Rectal smooth muscle tissue (tissue), 1 donor: Measurements from ENCODE around the gene ANKRD11.

Source experiments
- H3K27ac ChIP-seq: one replicate; pipeline ENCODE4 v1.7.0; 2013; ENCODE audit warnings: low read depth, low read length, inconsistent platforms
- H3K27me3 ChIP-seq: one replicate; pipeline ENCODE4 v1.7.0; 2013; ENCODE audit warnings: low read length; ENCODE audit not compliant: control insufficient read depth, insufficient read depth
- H3K36me3 ChIP-seq: one replicate; pipeline ENCODE4 v1.7.0; 2013; ENCODE audit warnings: low read length; ENCODE audit not compliant: control insufficient read depth, insufficient read depth
- H3K4me1 ChIP-seq: one replicate; pipeline ENCODE4 v1.7.0; 2013; ENCODE audit warnings: low read length; ENCODE audit not compliant: control insufficient read depth, insufficient read depth
- H3K4me3 ChIP-seq: one replicate; pipeline ENCODE4 v1.7.0; 2013; ENCODE audit warnings: low read length
- H3K9ac ChIP-seq: one replicate; pipeline ENCODE4 v1.7.0; 2013; ENCODE audit warnings: low read length

ANKRD11 gene

GRCh38 chr16:89354325-89354724 lies 136.0 kb downstream of the ANKRD11 start:
- Histone ChIP-seq H3K27me3 (no peaks in the 10 kb centered on the region), H3K36me3 (no peaks in the 10 kb centered on the region), H3K4me1 (peaks cover 11% of the 10 kb centered on the region), H3K4me3 (no peak overlapping the region), H3K9ac (no peak overlapping the region), H3K27ac (no peak overlapping the region)

DNA sequence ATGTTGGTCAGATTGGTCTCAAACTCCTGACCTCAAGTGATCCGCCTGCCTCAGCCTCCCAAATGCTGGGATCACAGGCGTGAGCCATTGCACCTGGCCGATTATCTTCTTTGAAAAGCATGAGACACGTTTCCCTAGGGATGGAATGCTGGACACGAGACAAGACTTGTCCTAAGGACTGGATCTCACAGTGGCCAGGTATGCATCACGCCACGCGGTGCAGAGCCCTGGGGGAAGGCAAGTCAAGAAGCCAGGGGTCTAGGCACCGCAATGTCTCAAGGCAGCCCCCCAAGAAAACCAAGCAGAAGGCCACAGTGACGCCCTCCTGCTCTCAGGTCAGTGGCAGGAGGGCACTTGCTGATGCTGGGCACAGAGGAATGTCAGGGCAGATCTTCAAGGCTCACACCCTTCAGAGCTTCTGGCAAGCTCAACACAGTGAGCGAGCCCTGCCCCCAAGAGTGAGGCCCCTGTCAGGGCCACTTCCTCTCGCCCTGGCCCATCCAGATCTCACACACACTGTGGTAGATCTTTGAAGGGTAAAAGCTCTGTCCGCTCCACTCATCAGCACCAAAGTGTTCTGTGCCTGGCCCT lies 138.2 kb downstream of the ANKRD11 start:
- H3K27ac ChIP-seq, result no peak overlapping the region

DNA sequence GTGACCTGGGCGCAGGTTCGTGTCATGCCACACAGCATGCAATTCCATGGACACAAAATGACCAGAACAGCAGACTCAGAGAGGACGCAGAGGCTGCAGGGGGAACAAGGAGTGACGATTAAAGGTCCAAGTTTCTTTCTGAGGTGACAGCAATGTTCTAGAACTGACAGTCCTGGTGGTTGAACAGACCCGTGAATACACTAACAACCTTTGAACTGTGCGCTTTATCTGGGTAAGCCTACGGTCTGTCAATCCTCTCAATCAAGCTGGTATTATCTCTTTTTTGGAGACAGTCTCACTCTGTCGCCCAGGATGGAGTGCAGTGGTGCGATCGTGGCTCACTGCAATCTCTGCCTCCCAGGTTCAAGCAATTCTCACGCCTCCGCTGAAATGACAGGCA lies 138.7 kb downstream of the ANKRD11 start:
- Histone ChIP-seq H3K27me3 (no peaks in the 10 kb centered on the region), H3K4me3 (no peak overlapping the region), H3K4me1 (no peaks in the 10 kb centered on the region), H3K9ac (no peak overlapping the region), H3K36me3 (no peaks in the 10 kb centered on the region), H3K27ac (no peak overlapping the region)

More for the DNA sequence above, 138.2 kb downstream of the ANKRD11 start:
- no peak overlapping the region for H3K9ac ChIP-seq
- peaks cover 3% of the 10 kb centered on the region for H3K4me1 ChIP-seq
- no peaks in the 10 kb centered on the region for H3K27me3 ChIP-seq
- no peaks in the 10 kb centered on the region for H3K36me3 ChIP-seq
- no peak overlapping the region for H3K4me3 ChIP-seq

DNA sequence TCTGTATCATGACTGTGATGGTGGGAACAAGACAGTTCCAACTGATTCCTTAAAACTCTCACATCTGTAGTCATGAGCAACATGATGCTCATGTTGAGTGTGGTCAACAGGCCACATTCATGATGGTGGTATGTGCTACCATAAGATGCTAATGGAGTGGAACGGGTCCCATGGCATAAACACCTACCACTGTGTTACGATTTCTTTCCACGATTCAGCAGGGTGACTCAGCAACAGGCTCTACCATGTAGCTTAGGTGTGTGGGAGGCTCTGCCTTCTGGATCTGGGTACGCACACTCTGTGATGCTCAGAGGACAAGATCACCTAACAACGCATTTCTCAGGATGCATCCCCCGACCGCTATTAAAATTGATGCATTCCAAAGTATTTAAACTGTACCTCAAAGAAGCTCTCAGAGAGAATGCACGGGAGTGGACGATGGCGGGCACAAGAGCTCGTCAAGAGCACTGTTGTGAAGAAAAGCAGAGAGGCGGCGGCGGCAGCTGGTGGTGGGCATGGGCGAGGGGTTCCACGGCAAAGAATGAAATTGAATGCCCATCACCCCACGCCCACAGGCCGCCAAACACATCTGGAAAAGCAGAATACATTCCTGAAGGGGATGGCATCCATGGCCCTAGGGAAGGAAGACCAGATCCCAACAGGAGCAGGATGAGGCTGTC lies 139.5 kb downstream of the ANKRD11 start:
- Histone ChIP-seq H3K36me3 (no peaks in the 10 kb centered on the region), H3K4me3 (no peak overlapping the region), H3K27me3 (no peaks in the 10 kb centered on the region), H3K4me1 (peaks cover under 1% of the 10 kb centered on the region), H3K27ac (no peak overlapping the region), H3K9ac (no peak overlapping the region)

GRCh38 chr16:89349947-89350633 lies 140.3 kb downstream of the ANKRD11 start:
- Histone ChIP-seq H3K9ac (no peak overlapping the region), H3K27me3 (no peaks in the 10 kb centered on the region), H3K4me1 (peaks cover 5% of the 10 kb centered on the region), H3K36me3 (no peaks in the 10 kb centered on the region), H3K27ac (no peak overlapping the region), H3K4me3 (no peak overlapping the region)

GRCh38 chr16:89347807-89348206 lies 142.6 kb downstream of the ANKRD11 start:
- Histone ChIP-seq H3K36me3 (no peaks in the 10 kb centered on the region), H3K27ac (no peak overlapping the region), H3K9ac (no peak overlapping the region), H3K27me3 (no peaks in the 10 kb centered on the region), H3K4me1 (peaks cover 5% of the 10 kb centered on the region), H3K4me3 (no peak overlapping the region)

- Histone ChIP-seq H3K4me3 (no peak overlapping the region), H3K4me1 (peaks cover 5% of the 10 kb centered on the region), H3K9ac (no peak overlapping the region), H3K27ac (no peak overlapping the region), H3K36me3 (no peaks in the 10 kb centered on the region), H3K27me3 (no peaks in the 10 kb centered on the region)
Observed at GRCh38 chr16:89346869-89347268, 143.5 kb downstream of the ANKRD11 start.

DNA sequence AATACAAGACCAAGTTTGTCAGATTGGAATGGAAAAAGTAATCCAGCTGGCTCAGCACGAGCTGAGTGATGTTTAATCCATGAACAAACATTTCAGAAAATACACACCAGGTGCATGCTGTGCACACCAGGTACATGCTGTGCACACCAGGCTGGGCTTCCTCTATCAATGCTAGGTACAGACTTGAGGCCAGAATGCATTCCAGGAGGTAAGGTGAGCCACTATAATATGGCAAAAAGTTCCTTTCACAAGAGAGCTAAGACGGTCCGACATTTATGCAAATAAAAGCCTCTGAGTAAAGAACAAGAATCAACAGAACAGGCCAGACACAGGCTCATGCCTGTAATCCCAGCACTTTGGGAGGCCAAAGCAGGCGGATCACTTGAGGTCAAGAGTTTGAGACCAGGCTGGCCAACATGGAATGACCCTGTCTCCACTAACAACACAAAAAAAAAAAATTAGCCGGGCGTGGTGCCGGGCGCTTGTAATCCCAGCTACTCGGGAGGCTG lies 144.7 kb downstream of the ANKRD11 start:
- Histone ChIP-seq H3K27ac (no peak overlapping the region), H3K4me3 (no peak overlapping the region), H3K27me3 (no peaks in the 10 kb centered on the region), H3K9ac (no peak overlapping the region), H3K4me1 (peaks cover 5% of the 10 kb centered on the region), H3K36me3 (no peaks in the 10 kb centered on the region)

GRCh38 chr16:89344846-89345611 lies 145.3 kb downstream of the ANKRD11 start:
- Histone ChIP-seq H3K4me1 (peaks cover 5% of the 10 kb centered on the region), H3K36me3 (no peaks in the 10 kb centered on the region), H3K9ac (no peak overlapping the region), H3K4me3 (no peak overlapping the region), H3K27ac (peak overlapping the region; percentile 54), H3K27me3 (no peaks in the 10 kb centered on the region)

GRCh38 chr16:89344458-89344834 lies 145.9 kb downstream of the ANKRD11 start:
- Histone ChIP-seq H3K9ac (no peak overlapping the region), H3K4me3 (no peak overlapping the region), H3K36me3 (no peaks in the 10 kb centered on the region), H3K27me3 (no peaks in the 10 kb centered on the region), H3K4me1 (peaks cover 5% of the 10 kb centered on the region), H3K27ac (no peak overlapping the region)

- Histone ChIP-seq H3K4me3 (no peak overlapping the region), H3K27ac (no peak overlapping the region), H3K9ac (no peak overlapping the region), H3K4me1 (peaks cover 5% of the 10 kb centered on the region), H3K27me3 (no peaks in the 10 kb centered on the region), H3K36me3 (no peaks in the 10 kb centered on the region)
Observed at GRCh38 chr16:89343501-89344457, 146.6 kb downstream of the ANKRD11 start.
